RCC 7860 (cell line): ENCODE results near the gene CCN6.
A peak's percentile ranks its signal among the peaks of the same experiment; 100 is the strongest.
"Not testable (repeated sequence)": the region's sequence is repeated elsewhere in the genome, so short reads cannot be mapped to it uniquely, and the experiment has no call there.

Experiments used
- DNase-seq: peaks from one replicate; pipeline ENCODE4 v3.0.0-alpha.2; 2015; ENCODE audit warnings: low spot score
- FAIRE-seq: peaks from 2 replicates; lab custom pipeline; 2012; peaks lifted over from hg19 to GRCh38; lab: Jason Lieb, UNC

The CCN6 gene

GRCh38 chr6:112049026-112049799 is 4.7 kb upstream of the CCN6 start:
- FAIRE-seq: no peak
- DNase-seq: peak; percentile 34

- DNase-seq (no peak), FAIRE-seq (no peak)
Measured at GRCh38 chr6:112049996-112050395, 3.9 kb upstream of the CCN6 start.

GRCh38 chr6:112050429-112050828 is 3.5 kb upstream of the CCN6 start:
- no peak for DNase-seq
- FAIRE-seq: no peak

- DNase-seq, FAIRE-seq: not testable (repeated sequence)
Measured at GRCh38 chr6:112051251-112051740, 2.6 kb upstream of the CCN6 start.

GRCh38 chr6:112054555-112055190 is 769 bp downstream of the CCN6 start:
- FAIRE-seq: no peak

GRCh38 chr6:112058243-112059032 is 4.5 kb downstream of the CCN6 start:
- DNase-seq (no peak), FAIRE-seq (no peak)

More at GRCh38 chr6:112054555-112055190, 769 bp downstream of the CCN6 start:
- no peak for DNase-seq

- no peak for DNase-seq
- no peak for FAIRE-seq
Measured at GRCh38 chr6:112061605-112062004, 7.7 kb downstream of the CCN6 start.

GRCh38 chr6:112062966-112063365 is 9.1 kb downstream of the CCN6 start:
- DNase-seq (no peak), FAIRE-seq (no peak)

- FAIRE-seq (no peak), DNase-seq (no peak)
Measured at GRCh38 chr6:112065426-112065986, 11.6 kb downstream of the CCN6 start.

GRCh38 chr6:112066606-112067005 is 12.7 kb downstream of the CCN6 start:
- DNase-seq (no peak), FAIRE-seq (no peak)

GRCh38 chr6:112081569-112081968 is 27.7 kb downstream of the CCN6 start:
- DNase-seq: no peak
- FAIRE-seq: no peak

- no peak for FAIRE-seq
- no peak for DNase-seq
Measured at GRCh38 chr6:112085286-112086065, 31.6 kb downstream of the CCN6 start.

- peak; percentile 40 for DNase-seq
- peak; percentile 68 for FAIRE-seq
Measured at GRCh38 chr6:112086744-112087135, 32.8 kb downstream of the CCN6 start.

GRCh38 chr6:112087136-112087911 is 33.4 kb downstream of the CCN6 start, which contains the start of the genes FAM229B and TUBE1:
Gene FAM229B (plus strand): TSS chr6:112087591. CDS start chr6:112099284, 11,693 bp downstream.
Gene TUBE1 (minus strand): TSS chr6:112087482. CDS start chr6:112087434, 48 bp downstream.
- DNase-seq (peak; percentile 90), FAIRE-seq (peak; percentile 60)

- no peak for FAIRE-seq
Measured at GRCh38 chr6:112087916-112088315, 34.0 kb downstream of the CCN6 start.

GRCh38 chr6:112096901-112097300 is 43.0 kb downstream of the CCN6 start:
- no peak for DNase-seq
- FAIRE-seq: no peak

More at GRCh38 chr6:112087916-112088315, 34.0 kb downstream of the CCN6 start:
- DNase-seq: no peak

GRCh38 chr6:112100561-112100960 is 46.7 kb downstream of the CCN6 start:
- FAIRE-seq (no peak), DNase-seq (no peak)

- not testable (repeated sequence) for FAIRE-seq, DNase-seq
Measured at GRCh38 chr6:112106026-112106425, 52.1 kb downstream of the CCN6 start.

GRCh38 chr6:112106562-112106961 is 52.7 kb downstream of the CCN6 start:
- DNase-seq: no peak
- FAIRE-seq: no peak
